A673 (cell line): ENCODE results near the gene CT47A1.
"Not testable (repeated sequence)": the region's sequence is repeated elsewhere in the genome, so short reads cannot be mapped to it uniquely, and the experiment has no call there.

Experiments used
- CTCF ChIP-seq: fragments of 300-800, 200-600 bp; sonication (generic); conservative IDR thresholded peaks from 2 replicates; pipeline ENCODE4 v1.5.1; 2017; ENCODE audit warnings: low read depth, mild to moderate bottlenecking, antibody characterized with exemption, low read length, moderate library complexity, mixed read lengths
- EZH2 ChIP-seq: fragments of 200-600 bp; sonication (generic); IDR thresholded peaks from 2 replicates; pipeline ENCODE4 v1.6.1; 2017; ENCODE audit warnings: borderline replicate concordance, low read depth, mild to moderate bottlenecking, mixed read lengths, antibody characterized with exemption, low read length; ENCODE audit not compliant: poor library complexity, severe bottlenecking

DNA sequence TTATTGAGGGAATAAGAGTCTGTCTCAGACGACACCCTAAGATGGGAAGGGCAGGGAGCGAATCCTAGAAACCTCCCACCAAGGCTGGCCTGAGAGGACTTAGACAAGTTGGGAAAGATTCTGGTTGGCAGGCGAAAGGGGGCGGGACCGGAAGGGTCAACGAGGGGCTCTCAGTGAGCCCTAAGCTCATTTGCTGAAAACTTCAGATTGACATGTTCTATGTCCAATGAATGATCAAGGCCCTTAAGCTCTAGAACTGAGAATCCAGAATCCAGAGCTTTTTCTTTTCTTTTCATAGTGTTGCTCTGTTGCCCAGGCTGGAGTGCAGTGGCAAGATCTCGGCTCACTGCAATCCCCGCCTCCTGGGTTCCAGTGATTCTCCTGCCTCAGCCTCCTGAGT lies at the start of gene CT47A1:
- not testable (repeated sequence) for TF ChIP-seq CTCF, EZH2
